ENCODE results near the gene OLFML3. TPM values are rescaled to one million over a fixed set of nuclear protein-coding genes. Genes with fewer than 3 reads are reported as not detected.

Gene OLFML3
- total and polyA plus RNA-seq, 2 of the 13 experiments (the other 11 are each of a cell fraction or from before 2014, with no cell fraction given): 2.0 to 5.1 TPM

GRCh38 chr1:113978863-113979702 lies at the start of gene OLFML3 (continued):
- no peak for TF ChIP-seq ZBTB7A (CRISPR knock-in tag; IDR thresholded peaks at IDR 0.05)
- TF ChIP-seq ZBTB25 (CRISPR knock-in tag; IDR thresholded peaks at IDR 0.05): no peak

GRCh38 chr1:113929750-113930498 lies 49.4 kb upstream of the OLFML3 start:
- in situ Hi-C loops (cut with HindIII; ENCODE audit: extremely low pct_ligation_motif_present, low pct_unique_long_range_greater_than_20kb): no loop called here
- TF ChIP-seq CTCF (CRISPR knock-in tag; IDR thresholded peaks at IDR 0.05) (peak; percentile 37), ELF3 (CRISPR knock-in tag; IDR thresholded peaks at IDR 0.05) (no peak), ZNF816 (CRISPR knock-in tag; IDR thresholded peaks at IDR 0.05; ENCODE audit: borderline replicate concordance) (0 out of 2 replicates have a peak, but pooled peaks have one; percentile 49), ZNF7 (CRISPR knock-in tag; IDR thresholded peaks at IDR 0.05) (no peak), KDM2A (CRISPR knock-in tag; IDR thresholded peaks at IDR 0.05; ENCODE audit: borderline replicate concordance, low read depth) (peak; percentile 41; the same call in 1 of the 2 replicates), MXD1 (CRISPR knock-in tag; IDR thresholded peaks at IDR 0.05) (no peak), KDM5A (IDR thresholded peaks at IDR 0.05; ENCODE audit: borderline replicate concordance, low read length) (peak; percentile 40; the same call in 1 of the 2 replicates)

More at GRCh38 chr1:113929750-113930498, 49.4 kb upstream of the OLFML3 start:
- CTCF ChIA-PET (ENCODE audit: low intra/inter-chr PET ratio, low total read pairs): interaction anchor here (1.1 kb wide), 1 partner anchor 25 kb away, joined by 3 read pairs; the partner anchor contains the start of genes AP4B1 and DCLRE1B
- POLR2A ChIA-PET: interaction anchor here (0.7 to 4.4 kb wide), 11 partner anchors 9 to 171 kb away, joined by 3 to 102 read pairs (median 5); partner anchors contain the start of genes AP4B1, DCLRE1B, PHTF1 and RSBN1
- Histone ChIP-seq H3K4me3 (replicated peaks in 1 of 3; ENCODE audit: insufficient read depth in 1 of 3, low read depth in 2 of 3, low read length in 3 of 3) (peak overlapping the region; percentile 90 to 99 (median 99)), H2AFZ (ENCODE audit: low read length) (no peak overlapping the region), H3K9me3 (ENCODE audit: low read length) (no peaks in the 10 kb centered on the region), H4K20me1 (ENCODE audit: insufficient read depth, low read length) (peaks cover 17% of the 10 kb centered on the region), H3K27me3 (ENCODE audit: control insufficient read depth in 1 of 2, insufficient read depth in 2 of 2, low read length in 2 of 2) (no peaks in the 10 kb centered on the region; a peak in 1 of 5 replicates), H3K36me3 (replicated peaks in 1 of 2; ENCODE audit: control insufficient read depth in 1 of 2, insufficient read depth in 2 of 2, low read length in 2 of 2) (no peaks in the 10 kb centered on the region), H3K9ac (ENCODE audit: insufficient read depth, low read depth, low read length) (peak overlapping the region; percentile 96), H3K27ac (ENCODE audit: extremely low read length, insufficient read depth, low read length) (peak overlapping the region; percentile 99), H3K79me2 (ENCODE audit: insufficient read depth, low read length) (peaks cover 51% of the 10 kb centered on the region), H3K4me2 (ENCODE audit: low read depth, low read length) (peak overlapping the region; percentile 81), H3K4me1 (ENCODE audit: insufficient read depth, low read length) (peaks cover 58% of the 10 kb centered on the region)
- BruUV-seq (replicated peaks): no TSS peak
- peak; percentile 56 for ATAC-seq
- DNase-seq (ENCODE audit: low spot score): no peak
- WGBS (ENCODE audit: low lambda C conversion rate): 0% methylated on average over 19 of the region's 64 CpGs
- intact Hi-C loops (cut with micrococcal nuclease; ENCODE audit: unreplicated experiment): loop anchor here (1.0 to 2.0 kb wide), 3 partner anchors 19 to 95 kb away; partner anchors contain the start of gene DCLRE1B
- no peak for FAIRE-seq

All from HepG2 (cell line).